NB4 (cell line): ENCODE data around the gene EP300.

Source experiments
- CTCF ChIP-seq: IDR thresholded peaks from one replicate; pipeline ENCODE4 v1.5.1; 2012; ENCODE audit warnings: low read depth, low read length
- MYC ChIP-seq: IDR thresholded peaks from 2 replicates; pipeline ENCODE4 v1.6.1; 2011; ENCODE audit warnings: low read depth, low read length
- POLR2A ChIP-seq: IDR thresholded peaks from 2 replicates; pipeline ENCODE4 v1.6.1; 2011; ENCODE audit warnings: mild to moderate bottlenecking; ENCODE audit not compliant: insufficient read length; ENCODE audit errors: extremely low read depth
- TF ChIP-seq, protein P1 (sequence below): IDR thresholded peaks from 2 replicates; pipeline ENCODE4 v1.6.1; 2011; ENCODE audit warnings: low read depth, low read length

DNA sequence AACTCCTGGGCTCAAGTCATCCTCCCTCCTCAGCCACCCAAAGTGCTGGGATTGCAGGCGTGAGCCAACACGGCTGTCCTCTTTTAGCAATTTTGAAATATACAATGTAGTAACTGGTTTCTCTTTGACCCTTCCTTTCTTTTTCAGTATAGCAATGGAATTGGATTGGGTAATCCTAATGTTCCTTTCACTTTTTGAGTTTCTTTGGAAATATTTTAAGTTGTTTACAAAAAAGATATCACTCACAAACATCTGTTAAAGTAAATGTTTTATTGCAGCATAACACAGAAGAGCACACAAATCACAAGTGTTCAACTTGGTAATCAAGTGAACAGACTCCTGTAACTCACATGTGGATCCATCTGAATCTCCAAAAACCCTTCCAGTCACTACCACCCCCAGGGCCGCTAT lies 44.6 kb upstream of the EP300 start:
- TF ChIP-seq CTCF (no peak), POLR2A (no peak), MYC (no peak)
- TF ChIP-seq, protein P1, sequence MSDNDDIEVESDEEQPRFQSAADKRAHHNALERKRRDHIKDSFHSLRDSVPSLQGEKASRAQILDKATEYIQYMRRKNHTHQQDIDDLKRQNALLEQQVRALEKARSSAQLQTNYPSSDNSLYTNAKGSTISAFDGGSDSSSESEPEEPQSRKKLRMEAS = no peak
